ENCODE results near the gene MTREX.

The MTREX gene

DNA sequence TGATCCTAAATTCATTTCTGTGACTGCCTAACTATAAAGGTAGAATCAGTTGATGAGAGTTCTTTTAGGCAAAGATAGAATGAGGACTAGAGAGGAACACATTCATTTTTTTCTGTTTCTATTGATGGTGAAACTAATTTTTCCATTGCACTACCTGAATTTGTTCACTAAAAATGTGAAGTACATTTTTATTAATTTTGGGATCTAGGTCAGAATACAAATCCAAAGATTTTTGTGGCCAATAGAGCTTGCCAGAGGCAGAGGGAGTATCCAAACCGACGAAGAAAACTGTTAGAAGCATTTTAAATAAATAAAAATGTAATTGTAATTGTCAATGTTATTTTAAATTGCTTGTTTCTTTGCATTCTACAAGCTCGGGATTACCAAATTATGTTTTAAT lies 78.1 kb downstream of the MTREX start:
- no peak for DNase-seq

DNA sequence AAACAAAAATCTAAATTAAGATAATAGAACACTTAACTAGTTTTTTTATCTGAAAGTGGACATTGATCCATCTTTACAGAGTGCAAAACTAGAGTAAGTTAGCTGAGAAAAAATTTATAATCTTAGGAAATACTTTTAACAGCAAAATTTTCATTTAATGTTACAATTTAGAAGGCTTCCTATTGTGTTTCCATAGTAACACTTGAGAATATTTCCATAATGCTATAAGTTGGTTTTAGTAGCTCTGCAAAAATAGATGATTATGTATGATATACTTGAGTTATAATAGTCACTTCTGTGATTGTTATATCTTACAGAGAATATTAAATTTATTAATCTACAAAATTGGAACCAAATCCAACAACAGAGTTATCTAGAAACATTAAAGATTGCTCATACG lies 78.6 kb downstream of the MTREX start:
- DNase-seq, result no peak

DNA sequence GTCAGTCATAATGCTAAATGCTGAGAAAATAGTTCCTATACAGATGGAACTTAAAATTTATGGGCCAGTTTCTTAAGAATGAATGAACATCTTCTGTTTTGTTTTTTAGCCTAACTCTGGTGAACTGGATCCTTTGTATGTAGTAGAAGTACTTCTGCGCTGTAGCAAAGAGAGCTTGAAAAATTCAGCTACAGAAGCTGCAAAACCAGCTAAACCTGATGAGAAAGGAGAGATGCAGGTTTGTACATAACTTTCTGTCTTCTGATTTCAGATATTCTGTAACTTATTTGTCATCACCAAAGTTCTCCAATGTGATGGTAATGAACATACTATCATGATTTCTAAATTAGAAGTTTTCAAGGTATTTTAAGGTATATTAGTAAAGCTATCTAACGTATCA lies 80.1 kb downstream of the MTREX start:
- no peak for DNase-seq

DNA sequence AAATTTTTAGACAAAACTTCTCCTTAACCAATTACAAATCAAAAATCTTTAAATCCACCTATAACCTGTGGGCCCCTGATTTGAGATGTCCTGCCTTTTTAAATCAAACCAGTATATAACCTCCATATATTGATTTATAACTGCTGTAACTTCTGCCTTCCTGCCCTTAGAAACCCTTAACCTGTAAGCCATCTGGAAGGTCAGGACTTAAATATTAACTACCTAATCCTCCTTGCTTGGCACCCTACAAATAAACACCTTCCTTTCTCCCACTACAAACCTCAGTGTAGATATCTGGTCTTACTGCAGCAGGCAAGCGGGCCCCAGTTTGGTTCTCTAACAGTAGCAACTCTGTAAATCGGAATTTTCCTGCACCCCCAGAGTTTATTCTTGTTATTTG lies 83.9 kb downstream of the MTREX start:
- DNase-seq, result no peak

DNA sequence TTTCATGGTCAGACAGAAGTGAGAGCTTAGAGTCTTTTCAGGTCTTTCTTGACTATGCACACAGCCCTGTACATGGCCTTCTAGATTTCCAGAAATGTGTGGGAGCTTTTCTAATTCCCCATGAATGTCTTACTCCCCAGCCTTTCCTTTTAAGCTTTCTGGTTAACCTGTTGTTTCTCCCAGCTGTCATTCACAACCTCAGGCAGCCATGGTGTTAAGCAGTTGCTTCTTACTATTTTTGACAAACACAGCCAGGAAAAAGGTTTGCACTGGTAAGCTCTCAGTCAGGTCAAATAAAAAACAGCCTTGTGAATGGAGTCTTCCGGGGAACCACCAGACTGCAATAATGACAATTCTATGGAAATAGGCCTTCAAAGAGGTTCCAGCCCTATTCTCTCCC lies 84.9 kb downstream of the MTREX start:
- DNase-seq, result no peak

DNA sequence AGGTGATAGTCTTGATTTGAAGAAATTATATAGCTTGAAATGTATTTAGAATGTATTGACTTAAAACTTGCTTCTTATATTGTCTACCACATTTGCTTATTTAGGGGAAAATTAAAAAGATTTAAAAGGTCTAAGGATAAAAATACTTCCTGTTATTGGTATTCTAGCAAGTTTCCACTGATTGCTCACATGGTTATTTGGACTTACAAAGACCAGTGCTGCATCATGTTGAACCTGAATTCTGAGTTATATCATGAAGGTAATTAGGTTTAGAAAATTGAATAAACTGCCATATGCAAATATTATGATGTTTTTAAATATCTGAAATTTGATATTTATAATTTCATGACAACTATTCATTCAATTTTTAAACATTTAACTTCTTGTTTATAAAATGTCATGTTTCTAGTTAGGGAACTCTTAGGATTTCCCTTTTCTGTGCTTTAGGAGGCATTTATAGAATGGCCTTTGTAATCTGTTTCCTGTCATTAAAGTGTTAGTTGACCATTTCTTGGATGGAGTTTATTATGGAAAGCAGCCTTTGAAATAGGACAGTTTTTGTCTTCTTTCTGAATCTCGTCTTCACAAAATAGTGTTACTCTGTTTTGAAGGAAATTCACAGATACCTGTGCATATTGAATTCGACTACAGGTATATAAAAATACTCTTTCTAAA lies 85.8 kb downstream of the MTREX start:
- no peak for DNase-seq

DNA sequence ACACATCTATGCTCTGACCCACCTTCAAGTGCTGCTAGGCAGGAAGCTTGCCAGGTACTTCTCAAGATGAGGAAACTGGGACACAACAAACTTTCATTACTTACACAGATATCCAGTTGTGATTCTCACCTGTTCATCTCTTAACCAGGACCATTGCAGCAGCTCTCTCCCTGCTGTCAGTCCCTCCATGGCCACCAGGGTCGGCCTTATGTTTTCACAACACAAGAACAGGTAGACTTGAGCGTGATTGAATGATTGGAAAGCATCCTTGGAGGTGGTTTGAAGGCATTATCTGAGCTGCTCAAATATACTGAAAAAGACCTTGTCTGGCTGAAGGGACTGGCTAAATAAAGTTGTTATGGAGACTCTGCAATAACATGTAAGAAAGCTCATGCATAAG lies 94.4 kb downstream of the MTREX start:
- DNase-seq, result no peak

DNA sequence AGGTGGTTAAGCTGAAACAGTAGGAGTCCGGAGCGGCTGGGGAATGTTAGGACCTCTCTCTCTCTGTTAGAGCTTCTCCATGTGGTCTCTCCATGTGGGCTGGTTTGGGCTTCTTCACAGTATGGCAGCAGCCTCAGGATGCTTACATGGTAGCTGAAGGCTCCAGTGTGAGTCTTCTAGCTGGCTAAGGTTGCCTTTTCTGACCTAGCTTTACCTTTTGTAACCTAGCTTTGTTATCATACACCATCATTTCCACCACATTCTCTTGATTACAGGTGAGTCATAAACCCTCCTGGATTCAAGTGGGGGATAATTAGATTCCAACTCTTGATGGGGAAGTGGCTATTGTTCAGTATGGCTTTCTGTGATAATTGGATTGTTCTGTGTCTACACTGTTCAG lies 98.5 kb downstream of the MTREX start:
- DNase-seq, result no peak

DNA sequence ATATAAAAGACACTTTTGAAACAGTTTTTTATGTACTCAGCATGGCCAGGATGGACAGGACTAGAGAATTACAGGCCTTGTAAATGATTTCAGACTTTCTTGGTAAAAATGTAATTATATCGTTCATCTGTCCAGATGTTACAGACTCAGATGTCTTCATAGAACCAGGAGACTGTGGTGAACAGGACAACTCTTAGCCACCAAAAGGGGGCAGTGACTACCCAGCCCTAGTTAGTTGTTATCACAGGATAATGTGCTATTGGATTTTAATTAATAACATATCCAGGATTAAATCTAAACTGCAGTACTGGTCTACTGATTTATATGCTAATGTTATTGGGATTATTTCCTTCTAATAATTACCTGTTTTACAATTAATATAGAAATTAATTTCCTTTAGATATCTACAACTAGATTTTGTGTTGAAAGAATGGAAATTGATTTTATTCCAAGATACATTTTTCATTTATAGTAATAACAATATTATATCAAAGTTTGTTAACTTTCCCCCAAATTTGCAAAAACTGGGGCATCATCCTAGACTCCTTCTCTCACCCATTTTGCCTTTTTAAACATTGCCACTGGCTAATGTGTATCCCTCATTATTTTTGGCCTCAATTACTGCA lies 99.4 kb downstream of the MTREX start:
- DNase-seq, result peak in 1 of 5 experiments; percentile 51

DNA sequence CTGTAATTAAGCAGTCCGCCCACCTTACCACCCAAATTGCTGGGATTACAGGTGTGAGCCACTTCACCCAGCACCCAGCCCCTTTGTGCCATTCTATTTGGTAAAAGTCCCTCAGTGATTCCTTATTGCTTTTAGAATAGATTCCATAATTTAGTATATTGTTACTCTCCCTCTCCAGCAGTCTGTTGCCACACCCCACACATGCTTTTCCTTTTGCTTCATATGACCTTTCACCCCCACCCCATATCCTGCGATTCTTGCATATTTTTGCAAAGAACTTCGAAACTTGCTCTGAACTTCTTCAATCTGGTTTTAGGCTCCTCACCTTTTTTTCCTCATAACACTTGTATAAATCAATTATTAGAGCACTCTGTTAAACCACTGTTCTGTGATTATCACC lies 100.2 kb downstream of the MTREX start:
- no peak for DNase-seq

DNA sequence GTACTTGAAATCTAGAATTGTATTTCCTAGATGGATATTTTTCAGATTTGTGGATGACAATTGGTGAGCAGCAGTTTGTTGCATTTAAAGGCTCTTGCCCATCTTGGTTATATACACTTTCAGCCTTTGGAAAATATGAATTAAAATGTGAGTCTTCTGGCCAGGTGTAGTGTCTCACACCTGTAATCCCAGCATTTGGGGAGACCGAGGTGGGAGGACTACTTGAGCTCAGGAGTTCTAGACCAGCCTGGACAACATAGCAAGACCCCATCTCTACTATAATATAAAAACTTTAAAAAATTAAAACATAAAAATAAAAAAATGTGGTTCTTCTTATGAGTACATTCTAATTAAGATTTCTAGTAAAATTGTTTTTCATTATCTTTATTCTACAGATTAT lies 102.0 kb downstream of the MTREX start:
- no peak for DNase-seq

DNA sequence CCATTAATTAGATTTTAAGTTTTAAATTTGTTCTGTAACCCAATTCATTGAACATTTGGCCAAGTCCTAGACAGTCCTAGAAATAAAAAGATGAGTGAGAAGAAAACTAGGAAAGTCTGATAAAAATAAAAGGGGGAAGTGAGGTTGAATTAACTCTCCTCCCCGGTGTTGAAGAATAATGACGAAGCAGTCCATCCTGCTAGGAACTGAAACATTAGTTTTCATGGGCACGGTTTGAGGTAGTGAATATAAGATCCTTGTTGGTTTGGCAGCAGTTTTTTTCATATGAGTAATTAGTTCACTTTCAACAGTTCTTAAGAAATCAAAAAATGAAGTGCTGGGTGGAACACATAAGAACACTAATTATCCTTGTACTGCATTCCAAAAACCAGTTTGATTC lies 103.1 kb downstream of the MTREX start:
- DNase-seq, result no peak

DNA sequence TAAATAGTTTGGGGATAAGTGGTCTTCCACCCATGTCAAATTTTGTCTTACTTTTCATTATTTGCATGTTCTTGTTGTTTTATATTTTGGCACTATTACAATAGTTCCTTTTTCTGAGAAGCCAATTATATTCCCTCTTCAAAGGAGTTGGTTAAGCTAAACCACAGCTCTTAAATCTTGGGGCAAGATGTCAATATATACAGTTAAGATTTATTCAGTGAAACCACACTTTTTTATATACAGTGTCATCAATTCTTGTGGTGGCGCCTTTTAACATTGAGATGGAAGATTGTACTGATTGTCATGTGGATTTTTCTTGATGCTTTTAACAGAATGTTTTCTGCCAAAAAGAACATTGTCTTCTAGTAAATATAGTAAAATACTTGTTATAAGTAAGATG lies 104.1 kb downstream of the MTREX start:
- DNase-seq, result peak in 1 of 5 experiments; percentile 62

DNA sequence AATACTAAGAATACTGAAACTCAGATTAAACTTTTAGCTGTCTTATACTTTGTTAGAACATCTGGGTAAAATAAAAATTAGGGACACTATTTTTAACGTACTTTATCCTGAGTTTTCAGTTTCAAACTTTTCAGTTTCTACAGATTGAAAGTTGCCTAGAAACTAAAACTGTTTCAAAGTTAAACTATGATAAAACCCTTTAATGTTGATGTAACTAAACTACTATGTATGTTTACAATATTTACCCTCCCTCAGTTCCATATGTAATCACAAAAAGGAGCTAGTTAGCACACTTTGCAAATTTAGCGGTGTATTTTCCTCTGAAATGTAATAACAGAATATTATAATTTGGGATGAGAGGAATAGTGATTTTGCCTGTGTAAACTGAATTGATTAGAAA lies 105.9 kb downstream of the MTREX start:
- DNase-seq, result no peak

DNA sequence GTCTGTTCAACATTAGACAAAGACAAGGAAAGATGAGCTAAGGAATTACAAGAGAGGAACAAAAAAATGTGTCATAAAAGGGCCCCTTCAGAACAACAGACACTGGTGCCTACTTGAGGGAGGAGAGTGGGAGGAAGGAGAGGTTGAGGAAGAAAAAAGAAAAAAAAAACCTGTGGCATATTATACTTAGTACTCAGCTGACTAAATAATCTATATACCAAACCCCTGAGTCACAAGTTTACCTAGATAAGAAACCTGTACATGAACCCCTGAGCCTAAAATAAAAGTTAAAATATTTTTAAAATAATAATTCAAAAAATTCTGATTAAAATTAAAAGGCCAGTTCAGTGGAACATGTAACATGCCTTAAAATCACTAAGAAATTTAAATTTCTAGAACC lies 107.3 kb downstream of the MTREX start:
- DNase-seq, result no peak

DNA sequence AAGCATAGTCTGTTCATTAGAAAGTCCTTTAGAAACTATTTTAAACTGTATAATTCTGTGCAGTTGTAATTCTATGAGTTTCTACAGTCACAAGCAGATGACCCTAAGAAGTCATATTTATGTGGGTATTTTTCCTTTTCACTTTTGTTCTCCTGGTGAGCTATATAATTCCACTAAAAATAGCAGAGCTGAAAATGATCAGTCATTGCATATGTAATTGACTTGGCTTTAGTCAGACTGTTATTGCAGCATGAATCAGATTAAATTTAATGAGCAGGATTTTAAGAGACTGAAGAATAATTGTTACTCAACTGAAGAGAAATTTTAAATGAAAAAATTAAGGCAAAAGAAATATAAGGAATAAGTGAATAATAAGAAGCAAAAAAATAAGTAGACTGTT lies 108.5 kb downstream of the MTREX start:
- no peak for DNase-seq

DNA sequence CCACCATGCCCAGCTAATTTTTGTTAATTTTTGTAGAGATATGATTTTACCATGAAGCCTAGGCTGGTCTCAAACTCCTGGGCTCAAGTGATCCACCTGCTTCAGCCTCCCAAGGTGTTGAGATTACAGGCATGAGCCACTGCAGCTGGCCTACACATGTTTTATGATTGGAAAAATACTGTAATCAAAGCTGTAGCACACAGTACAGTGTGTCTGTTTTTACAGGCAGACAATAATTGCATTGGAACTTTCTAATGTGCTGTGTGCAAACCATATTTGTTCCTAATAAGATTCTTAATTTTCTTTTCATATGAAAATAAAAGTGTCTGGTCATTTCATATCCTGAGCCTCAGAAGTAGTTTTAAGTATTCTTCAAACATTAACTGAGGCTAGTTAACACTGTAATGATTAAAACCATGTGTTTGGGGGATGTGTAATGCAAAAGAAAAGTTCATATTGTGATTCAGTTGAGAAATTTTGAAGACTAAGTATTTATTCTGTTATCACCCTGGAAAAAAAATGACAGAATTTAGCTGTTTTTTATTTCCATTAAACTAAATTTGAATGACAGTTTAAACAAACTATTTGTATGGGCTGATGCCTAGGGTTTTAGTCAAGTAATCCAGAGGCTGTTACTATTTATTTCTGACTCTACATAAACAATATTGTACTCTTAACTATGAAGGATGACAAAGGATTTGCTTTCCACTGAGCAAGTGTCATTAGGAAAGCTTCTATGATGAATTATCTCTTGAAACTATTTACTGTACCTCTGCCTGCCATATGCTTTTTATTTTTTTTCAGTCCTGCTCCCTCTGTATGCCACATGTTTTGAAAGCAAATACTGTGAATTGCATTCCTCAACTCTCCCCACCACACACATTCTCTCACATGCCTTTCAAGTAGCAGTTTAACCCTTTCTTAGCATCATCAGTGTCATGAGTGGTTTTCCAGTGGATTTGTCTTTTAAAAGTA lies 111.5 kb downstream of the MTREX start:
- no peak for DNase-seq

DNA sequence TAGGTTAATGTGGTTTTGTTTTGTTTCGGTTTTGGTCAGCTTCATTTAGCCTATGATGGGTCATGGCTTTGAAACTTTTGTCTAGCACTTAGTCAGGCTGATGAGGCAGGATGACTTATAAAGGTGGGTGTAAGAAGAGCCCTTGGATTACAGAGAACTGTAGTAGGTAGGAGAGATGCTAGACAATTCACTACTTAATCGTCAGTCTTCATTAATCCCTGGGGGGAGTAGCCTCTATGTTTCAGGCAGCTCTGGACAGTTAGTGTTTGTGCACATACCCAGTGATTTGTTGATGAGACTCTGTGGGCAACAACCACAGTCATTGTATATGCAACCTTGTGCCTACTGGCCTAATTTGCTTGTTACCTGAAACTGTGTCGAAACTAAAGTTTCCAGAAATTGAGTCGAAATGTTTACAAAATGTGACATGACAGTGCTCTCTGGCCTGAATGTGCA lies 113.3 kb downstream of the MTREX start:
- DNase-seq, result peak in 1 of 5 experiments; percentile 56

DNA sequence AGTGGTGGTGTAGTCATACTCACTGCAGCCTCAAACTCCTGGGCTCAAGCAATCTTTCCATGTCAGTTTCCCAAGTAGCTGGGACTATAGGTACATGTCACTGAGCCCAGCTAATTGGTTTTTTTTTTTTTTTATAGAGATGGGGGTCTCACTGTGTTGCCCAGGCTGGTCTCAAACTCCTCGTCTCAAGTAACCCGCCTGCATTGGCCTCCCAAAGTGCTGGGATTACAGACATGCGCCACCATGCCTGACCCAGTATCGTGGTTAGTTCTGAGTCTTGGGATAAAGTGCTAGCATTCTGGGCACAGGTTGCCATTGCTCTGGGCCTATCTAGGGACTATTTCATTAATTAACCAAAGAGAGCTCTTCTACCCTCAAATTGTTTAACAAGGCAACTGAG lies 118.7 kb downstream of the MTREX start:
- no peak for DNase-seq

DNA sequence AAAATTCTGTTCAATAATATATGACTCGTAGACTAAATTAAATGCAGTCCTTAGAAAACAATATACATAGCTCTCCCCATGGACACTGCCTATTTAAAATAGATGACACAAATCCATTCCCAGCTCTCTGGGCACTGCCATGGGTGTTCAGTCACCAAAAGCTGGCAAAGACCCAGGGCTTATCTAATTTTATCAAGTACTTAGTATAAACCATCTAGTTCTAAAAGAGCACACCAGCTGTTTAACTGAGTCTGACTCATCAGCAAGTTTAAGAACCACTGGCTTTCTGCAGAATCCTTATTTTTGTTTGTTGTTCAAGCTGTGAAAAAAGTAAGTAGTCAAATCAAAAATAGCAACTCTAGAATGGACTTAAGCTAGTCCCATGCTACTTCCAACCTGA lies 119.4 kb downstream of the MTREX start:
- DNase-seq, result peak in 1 of 5 experiments; percentile 73

DNA sequence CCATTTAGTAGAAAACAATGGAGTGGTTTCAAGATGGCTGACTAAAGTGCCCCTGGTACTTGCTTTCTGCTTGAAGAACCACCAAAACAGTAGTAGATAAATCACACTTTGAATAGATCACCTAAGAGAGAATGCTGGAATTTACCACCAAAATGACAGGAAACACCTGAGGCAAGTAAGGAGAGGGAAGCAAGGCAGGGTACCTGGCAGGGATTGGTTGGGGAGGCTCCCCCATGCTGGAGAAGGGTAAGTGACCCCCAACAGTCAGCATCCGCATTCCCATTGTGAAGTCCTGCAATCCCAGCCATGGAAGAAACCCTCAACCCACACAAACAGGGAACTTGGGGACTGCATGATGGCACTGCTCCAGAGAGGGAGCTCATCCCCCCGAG lies 121.4 kb downstream of the MTREX start:
- DNase-seq, result no peak

DNA sequence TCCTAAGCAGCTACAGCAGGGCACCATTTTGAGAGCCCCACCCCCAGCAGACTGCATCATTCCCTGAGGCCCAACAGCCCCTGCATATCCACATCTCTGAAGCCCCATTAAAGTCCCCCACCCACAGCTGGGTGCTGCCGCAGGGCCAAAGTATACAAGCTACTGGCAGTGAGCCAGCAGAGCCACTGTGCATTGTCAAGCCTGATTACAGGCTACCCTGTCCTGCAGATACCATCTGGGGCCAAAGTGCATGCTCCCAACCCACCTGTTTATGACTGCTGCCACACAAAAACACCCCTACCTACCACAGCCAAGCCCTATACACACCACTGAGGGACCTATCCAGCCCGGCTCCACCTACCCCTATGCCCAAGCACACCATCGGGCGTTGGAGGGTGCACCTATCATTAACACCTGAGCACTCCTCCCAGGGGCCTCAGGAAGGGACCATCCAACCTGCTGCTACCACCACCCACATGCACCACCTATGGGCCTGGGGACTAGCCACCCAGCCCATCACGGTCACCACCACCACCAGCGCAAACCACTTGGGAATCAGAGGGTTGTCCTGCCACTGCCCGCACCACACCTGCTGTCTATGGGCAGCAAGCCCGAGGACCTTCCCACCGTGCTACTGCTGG lies 121.9 kb downstream of the MTREX start:
- no peak for DNase-seq

DNA sequence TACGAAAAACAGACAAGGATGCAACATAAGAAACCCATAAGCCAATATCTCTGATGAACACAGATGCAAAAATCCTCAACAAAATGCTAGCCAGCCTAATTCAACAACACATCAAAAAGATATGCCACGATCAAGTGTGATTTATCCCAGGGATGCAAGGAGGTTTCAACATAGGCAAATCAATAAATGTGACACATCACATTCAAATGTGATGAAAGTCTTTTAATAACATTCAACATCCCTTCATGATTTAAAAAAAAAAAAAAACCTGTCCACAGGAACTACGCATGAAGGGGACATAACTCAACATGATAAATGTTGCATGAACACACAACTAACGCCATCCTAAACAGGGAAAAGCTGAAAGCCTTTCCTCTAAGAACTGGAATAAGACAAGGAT lies 124.8 kb downstream of the MTREX start:
- DNase-seq, result no peak
